ENCODE results near the gene MTMR10. TPM values are rescaled to one million over a fixed set of nuclear protein-coding genes. Genes with fewer than 3 reads are reported as not detected.

The MTMR10 gene
- total and polyA plus RNA-seq, 2 donors = 17.2 to 19.8 TPM

DNA sequence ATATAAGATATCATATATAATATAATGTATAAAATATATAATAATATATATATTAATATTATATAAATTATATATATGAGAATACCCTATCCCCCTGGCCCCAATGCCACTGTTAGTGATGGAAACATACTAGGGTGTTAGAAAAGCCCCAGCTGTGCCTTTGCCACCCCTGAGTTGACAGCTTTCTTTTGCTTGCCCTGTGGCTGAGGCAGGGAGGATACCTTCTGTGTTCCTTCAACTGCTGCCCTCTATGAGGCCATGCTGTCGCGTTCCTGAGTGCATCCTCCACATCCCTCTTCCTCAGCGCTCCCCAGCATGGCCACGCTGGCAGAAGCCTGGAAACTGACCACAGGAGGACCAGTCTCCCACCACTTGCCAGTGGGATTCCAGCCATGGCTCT is 61.4 kb downstream of the MTMR10 start:
- 99% methylated on average over 4 of the region's 4 CpGs for WGBS
- Histone ChIP-seq H3K27me3 (ENCODE audit: control insufficient read depth in 2 of 2, insufficient read depth in 1 of 2, low read length in 1 of 2) (no peaks in the 10 kb centered on the region), H3K4me1 (ENCODE audit: control insufficient read depth in 2 of 2, insufficient read depth in 2 of 2, low read length in 2 of 2) (no peaks in the 10 kb centered on the region), H3K27ac (ENCODE audit: low read depth in 1 of 2, low read length in 1 of 2) (no peak overlapping the region), H3K4me3 (ENCODE audit: low read length in 2 of 2) (no peak overlapping the region), H3K36me3 (ENCODE audit: control insufficient read depth in 2 of 2, insufficient read depth in 2 of 2, low read length in 1 of 2) (peaks cover 44 to 48% of the 10 kb centered on the region in 2 donors), H3K9me3 (ENCODE audit: control insufficient read depth in 2 of 2, insufficient read depth in 1 of 2, low read length in 1 of 2) (no peaks in the 10 kb centered on the region)
- DNase-seq (ENCODE audit: low read depth in 6 of 9, low spot score in 9 of 9) = no peak

DNA sequence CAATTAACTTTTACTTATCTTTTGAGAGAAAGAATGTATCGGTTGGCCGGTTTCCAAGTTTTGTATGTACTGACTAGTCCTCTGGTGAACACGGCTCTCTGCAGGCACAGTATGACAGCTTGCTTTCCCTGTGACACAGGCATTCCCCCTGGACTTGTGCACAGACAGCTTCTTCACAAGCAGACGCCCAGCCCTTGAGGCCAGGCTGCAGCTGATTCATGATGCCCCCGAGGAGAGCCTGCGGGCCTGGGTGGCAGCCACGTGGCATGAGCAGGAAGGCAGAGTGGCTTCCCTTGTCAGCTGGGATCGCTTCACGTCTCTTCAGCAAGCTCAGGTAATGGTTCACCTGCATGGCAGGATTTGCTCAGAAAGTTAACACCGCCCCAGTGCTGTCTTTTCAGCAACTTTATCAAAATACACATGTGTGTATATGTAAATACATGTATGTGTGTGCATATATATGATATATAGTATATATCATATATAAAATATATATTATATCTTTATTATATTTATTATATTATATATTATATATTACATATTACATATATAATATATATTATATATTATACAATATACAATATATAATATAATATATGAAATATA is 62.3 kb downstream of the MTMR10 start:
- WGBS = 97% methylated on average over 10 of the region's 10 CpGs
- peaks cover 46 to 56% of the 10 kb centered on the region in 2 donors for H3K36me3 ChIP-seq (ENCODE audit: control insufficient read depth in 2 of 2, insufficient read depth in 2 of 2, low read length in 1 of 2)

DNA sequence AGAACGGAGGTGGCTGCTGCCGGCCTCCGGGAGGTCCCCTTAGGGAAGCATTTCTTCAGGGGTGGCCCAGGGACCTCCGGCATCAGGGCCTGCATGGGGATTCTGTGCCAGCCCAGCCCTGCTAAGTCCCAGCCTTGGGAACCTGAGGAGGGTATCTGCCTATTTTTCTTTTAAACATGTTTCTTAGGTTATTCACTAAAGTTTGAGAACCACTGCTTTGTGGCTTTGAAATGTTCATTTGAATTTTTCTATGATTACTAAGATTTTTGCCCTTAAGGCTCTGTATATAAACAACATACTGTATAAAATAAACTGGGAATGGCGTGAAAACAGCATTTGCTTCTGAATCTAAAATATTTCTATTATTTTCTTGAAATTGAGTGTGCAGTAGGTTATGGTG is 63.4 kb downstream of the MTMR10 start:
- WGBS = 97% methylated on average over 5 of the region's 5 CpGs
- Histone ChIP-seq H3K4me3 (ENCODE audit: low read length in 2 of 2) (no peak overlapping the region), H3K9me3 (ENCODE audit: control insufficient read depth in 2 of 2, insufficient read depth in 1 of 2, low read length in 1 of 2) (no peaks in the 10 kb centered on the region), H3K27ac (ENCODE audit: low read depth in 1 of 2, low read length in 1 of 2) (no peak overlapping the region), H3K27me3 (ENCODE audit: control insufficient read depth in 2 of 2, insufficient read depth in 1 of 2, low read length in 1 of 2) (no peaks in the 10 kb centered on the region), H3K4me1 (ENCODE audit: control insufficient read depth in 2 of 2, insufficient read depth in 2 of 2, low read length in 2 of 2) (no peaks in the 10 kb centered on the region), H3K36me3 (ENCODE audit: control insufficient read depth in 2 of 2, insufficient read depth in 2 of 2, low read length in 1 of 2) (peaks cover 53 to 64% of the 10 kb centered on the region in 2 donors)
- DNase-seq (ENCODE audit: low read depth in 6 of 9, low spot score in 9 of 9) = no peak

More for the DNA sequence above, 62.3 kb downstream of the MTMR10 start:
- Histone ChIP-seq H3K9me3 (ENCODE audit: control insufficient read depth in 2 of 2, insufficient read depth in 1 of 2, low read length in 1 of 2) (no peaks in the 10 kb centered on the region), H3K27me3 (ENCODE audit: control insufficient read depth in 2 of 2, insufficient read depth in 1 of 2, low read length in 1 of 2) (no peaks in the 10 kb centered on the region), H3K4me3 (ENCODE audit: low read length in 2 of 2) (no peak overlapping the region), H3K27ac (ENCODE audit: low read depth in 1 of 2, low read length in 1 of 2) (no peak overlapping the region), H3K4me1 (ENCODE audit: control insufficient read depth in 2 of 2, insufficient read depth in 2 of 2, low read length in 2 of 2) (no peaks in the 10 kb centered on the region)
- no peak for DNase-seq (ENCODE audit: low read depth in 6 of 9, low spot score in 9 of 9)

DNA sequence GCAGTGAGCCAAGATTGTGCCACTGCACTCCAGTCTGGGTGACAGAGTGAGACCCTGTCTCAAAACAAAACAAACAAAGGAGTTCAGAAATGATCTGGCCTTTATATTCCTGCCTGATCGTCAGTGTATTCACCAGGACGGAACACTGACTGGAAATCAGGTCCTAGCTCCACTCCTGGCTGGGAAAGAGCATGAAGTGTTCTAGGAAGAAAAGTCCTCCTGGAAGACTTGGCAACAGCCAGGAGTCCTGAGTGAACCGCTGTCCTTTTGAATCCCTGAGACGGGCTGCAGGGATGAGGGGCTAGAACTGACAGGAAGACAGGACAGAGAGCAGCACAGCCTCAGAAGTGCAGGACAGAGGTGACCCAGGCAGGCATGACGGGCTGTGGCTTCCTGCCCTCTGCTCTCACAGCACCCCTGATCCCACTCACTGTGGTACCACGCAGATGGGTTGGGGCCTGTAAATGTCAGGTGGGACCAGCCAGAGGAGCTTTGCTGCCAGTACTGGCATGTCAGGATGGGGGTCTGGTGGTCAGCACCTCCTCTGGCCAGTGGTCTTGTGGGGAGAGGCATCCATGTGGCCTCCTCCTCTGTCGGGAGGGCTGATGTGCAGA is 64.2 kb downstream of the MTMR10 start:
- H3K27me3 ChIP-seq (ENCODE audit: control insufficient read depth in 2 of 2, insufficient read depth in 1 of 2, low read length in 1 of 2) = no peaks in the 10 kb centered on the region
- no peaks in the 10 kb centered on the region for H3K4me1 ChIP-seq (ENCODE audit: control insufficient read depth in 2 of 2, insufficient read depth in 2 of 2, low read length in 2 of 2)
- no peak overlapping the region for H3K27ac ChIP-seq (ENCODE audit: low read depth in 1 of 2, low read length in 1 of 2)
- peaks cover 60 to 72% of the 10 kb centered on the region in 2 donors for H3K36me3 ChIP-seq (ENCODE audit: control insufficient read depth in 2 of 2, insufficient read depth in 2 of 2, low read length in 1 of 2)
- no peak for DNase-seq (ENCODE audit: low read depth in 6 of 9, low spot score in 9 of 9)
- 96% methylated on average over 7 of the region's 7 CpGs for WGBS
- no peak overlapping the region for H3K4me3 ChIP-seq (ENCODE audit: low read length in 2 of 2)
- no peaks in the 10 kb centered on the region for H3K9me3 ChIP-seq (ENCODE audit: control insufficient read depth in 2 of 2, insufficient read depth in 1 of 2, low read length in 1 of 2)

DNA sequence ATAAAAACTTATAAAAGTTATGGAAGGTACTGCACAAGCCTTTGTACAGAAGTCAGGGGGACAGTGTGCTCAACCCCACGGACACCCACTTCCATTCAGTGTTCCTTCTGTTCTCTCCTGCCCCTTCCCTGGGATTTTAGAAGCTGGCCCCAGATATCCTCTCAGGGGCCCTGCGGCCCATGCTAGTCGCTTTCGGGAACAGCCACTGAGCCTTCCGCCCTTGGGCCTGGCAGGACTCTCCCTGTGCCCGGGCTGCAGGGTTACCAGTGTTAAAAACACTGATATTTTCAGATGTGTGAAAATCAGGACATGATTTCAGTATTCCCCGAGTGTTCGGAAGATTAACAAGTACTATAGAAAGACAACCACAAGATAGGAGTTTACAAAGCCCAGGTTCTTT is 65.3 kb downstream of the MTMR10 start:
- no peak for DNase-seq (ENCODE audit: low read depth in 6 of 9, low spot score in 9 of 9)
- H3K27me3 ChIP-seq (ENCODE audit: control insufficient read depth in 2 of 2, insufficient read depth in 1 of 2, low read length in 1 of 2) = no peaks in the 10 kb centered on the region
- no peaks in the 10 kb centered on the region for H3K9me3 ChIP-seq (ENCODE audit: control insufficient read depth in 2 of 2, insufficient read depth in 1 of 2, low read length in 1 of 2)
- peaks cover 67 to 76% of the 10 kb centered on the region in 2 donors for H3K36me3 ChIP-seq (ENCODE audit: control insufficient read depth in 2 of 2, insufficient read depth in 2 of 2, low read length in 1 of 2)
- over 99% methylated on average over 8 of the region's 8 CpGs for WGBS
- H3K4me1 ChIP-seq (ENCODE audit: control insufficient read depth in 2 of 2, insufficient read depth in 2 of 2, low read length in 2 of 2) = no peaks in the 10 kb centered on the region
- H3K27ac ChIP-seq (ENCODE audit: low read depth in 1 of 2, low read length in 1 of 2) = no peak overlapping the region
- no peak overlapping the region for H3K4me3 ChIP-seq (ENCODE audit: low read length in 2 of 2)

DNA sequence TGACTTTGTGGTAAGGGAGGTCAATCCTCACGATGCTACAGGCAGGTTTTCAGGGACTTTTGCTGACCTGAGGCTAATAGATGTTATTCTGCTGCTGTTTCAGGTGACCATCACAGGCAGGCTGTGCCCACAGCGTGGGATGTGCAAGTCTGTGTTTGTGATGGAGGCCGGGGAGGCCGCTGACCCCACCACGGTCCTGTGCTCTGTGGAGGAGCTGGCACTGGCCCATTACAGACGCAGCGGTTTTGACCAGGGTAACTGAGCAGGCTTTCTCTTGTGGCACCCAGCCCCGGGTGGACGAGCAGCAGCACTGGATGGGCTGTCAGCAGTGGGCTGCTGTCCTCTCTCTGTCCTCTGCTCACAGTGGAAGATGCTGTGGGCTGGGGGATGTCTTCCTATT is 65.7 kb downstream of the MTMR10 start:
- Histone ChIP-seq H3K9me3 (ENCODE audit: control insufficient read depth in 2 of 2, insufficient read depth in 1 of 2, low read length in 1 of 2) (no peaks in the 10 kb centered on the region), H3K4me3 (ENCODE audit: low read length in 2 of 2) (no peak overlapping the region), H3K27me3 (ENCODE audit: control insufficient read depth in 2 of 2, insufficient read depth in 1 of 2, low read length in 1 of 2) (no peaks in the 10 kb centered on the region), H3K4me1 (ENCODE audit: control insufficient read depth in 2 of 2, insufficient read depth in 2 of 2, low read length in 2 of 2) (no peaks in the 10 kb centered on the region), H3K27ac (ENCODE audit: low read depth in 1 of 2, low read length in 1 of 2) (no peak overlapping the region), H3K36me3 (ENCODE audit: control insufficient read depth in 2 of 2, insufficient read depth in 2 of 2, low read length in 1 of 2) (peaks cover 69 to 79% of the 10 kb centered on the region in 2 donors)
- no peak for DNase-seq (ENCODE audit: low read depth in 6 of 9, low spot score in 9 of 9)
- 99% methylated on average over 9 of the region's 9 CpGs for WGBS

DNA sequence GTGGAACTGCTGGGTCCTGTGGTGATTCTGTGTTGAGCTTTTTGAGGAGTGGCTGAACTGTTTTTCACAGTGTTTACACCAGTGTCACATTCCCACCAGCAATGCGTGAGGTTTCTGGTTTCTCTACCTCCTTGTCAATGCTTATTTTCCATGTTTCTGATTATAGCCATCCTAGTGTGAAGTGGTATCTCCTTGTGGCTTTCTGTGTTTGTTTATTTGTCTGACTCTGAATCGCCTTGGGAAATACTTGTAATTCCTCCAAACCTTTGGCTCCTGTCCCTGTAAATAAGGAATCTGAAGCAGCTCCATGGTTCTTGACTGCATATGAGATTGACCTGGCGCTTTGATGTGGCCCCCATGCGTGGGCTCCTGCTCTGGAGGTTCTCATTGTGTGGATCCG is 67.1 kb downstream of the MTMR10 start:
- H3K4me3 ChIP-seq (ENCODE audit: low read length in 2 of 2) = no peak overlapping the region
- no peak overlapping the region for H3K27ac ChIP-seq (ENCODE audit: low read depth in 1 of 2, low read length in 1 of 2)
- H3K4me1 ChIP-seq (ENCODE audit: control insufficient read depth in 2 of 2, insufficient read depth in 2 of 2, low read length in 2 of 2) = no peaks in the 10 kb centered on the region
- peaks cover 65 to 75% of the 10 kb centered on the region in 2 donors for H3K36me3 ChIP-seq (ENCODE audit: control insufficient read depth in 2 of 2, insufficient read depth in 2 of 2, low read length in 1 of 2)
- no peaks in the 10 kb centered on the region for H3K9me3 ChIP-seq (ENCODE audit: control insufficient read depth in 2 of 2, insufficient read depth in 1 of 2, low read length in 1 of 2)
- 95% methylated on average over 5 of the region's 5 CpGs for WGBS
- DNase-seq (ENCODE audit: low read depth in 6 of 9, low spot score in 9 of 9) = no peak
- no peaks in the 10 kb centered on the region for H3K27me3 ChIP-seq (ENCODE audit: control insufficient read depth in 2 of 2, insufficient read depth in 1 of 2, low read length in 1 of 2)

DNA sequence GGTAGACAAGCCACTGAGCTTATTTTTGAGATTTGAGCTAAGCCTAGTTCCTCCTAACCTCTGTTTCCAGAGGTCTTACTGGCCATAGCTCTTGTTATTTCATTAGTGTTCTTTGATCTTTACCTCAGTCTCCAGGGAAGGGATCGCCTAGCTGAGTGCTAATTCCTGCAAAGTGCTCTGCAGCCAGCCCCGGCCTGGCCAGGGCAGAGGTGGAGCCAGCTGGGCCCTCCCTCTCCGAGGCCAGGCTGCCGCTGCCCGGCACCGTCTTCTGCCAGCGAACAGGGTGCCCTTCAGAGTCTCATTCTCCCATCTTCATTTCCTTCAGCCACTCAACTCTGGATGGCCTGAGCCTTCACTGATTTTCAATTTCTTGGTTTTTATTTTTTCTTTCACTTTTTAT is 68.0 kb downstream of the MTMR10 start:
- no peak overlapping the region for H3K4me3 ChIP-seq (ENCODE audit: low read length in 2 of 2)
- no peaks in the 10 kb centered on the region for H3K4me1 ChIP-seq (ENCODE audit: control insufficient read depth in 2 of 2, insufficient read depth in 2 of 2, low read length in 2 of 2)
- no peak for DNase-seq (ENCODE audit: low read depth in 6 of 9, low spot score in 9 of 9)
- H3K27ac ChIP-seq (ENCODE audit: low read depth in 1 of 2, low read length in 1 of 2) = no peak overlapping the region
- H3K36me3 ChIP-seq (ENCODE audit: control insufficient read depth in 2 of 2, insufficient read depth in 2 of 2, low read length in 1 of 2) = peaks cover 56 to 66% of the 10 kb centered on the region in 2 donors
- H3K27me3 ChIP-seq (ENCODE audit: control insufficient read depth in 2 of 2, insufficient read depth in 1 of 2, low read length in 1 of 2) = no peaks in the 10 kb centered on the region
- WGBS = 96% methylated on average over 7 of the region's 7 CpGs
- H3K9me3 ChIP-seq (ENCODE audit: control insufficient read depth in 2 of 2, insufficient read depth in 1 of 2, low read length in 1 of 2) = no peaks in the 10 kb centered on the region

DNA sequence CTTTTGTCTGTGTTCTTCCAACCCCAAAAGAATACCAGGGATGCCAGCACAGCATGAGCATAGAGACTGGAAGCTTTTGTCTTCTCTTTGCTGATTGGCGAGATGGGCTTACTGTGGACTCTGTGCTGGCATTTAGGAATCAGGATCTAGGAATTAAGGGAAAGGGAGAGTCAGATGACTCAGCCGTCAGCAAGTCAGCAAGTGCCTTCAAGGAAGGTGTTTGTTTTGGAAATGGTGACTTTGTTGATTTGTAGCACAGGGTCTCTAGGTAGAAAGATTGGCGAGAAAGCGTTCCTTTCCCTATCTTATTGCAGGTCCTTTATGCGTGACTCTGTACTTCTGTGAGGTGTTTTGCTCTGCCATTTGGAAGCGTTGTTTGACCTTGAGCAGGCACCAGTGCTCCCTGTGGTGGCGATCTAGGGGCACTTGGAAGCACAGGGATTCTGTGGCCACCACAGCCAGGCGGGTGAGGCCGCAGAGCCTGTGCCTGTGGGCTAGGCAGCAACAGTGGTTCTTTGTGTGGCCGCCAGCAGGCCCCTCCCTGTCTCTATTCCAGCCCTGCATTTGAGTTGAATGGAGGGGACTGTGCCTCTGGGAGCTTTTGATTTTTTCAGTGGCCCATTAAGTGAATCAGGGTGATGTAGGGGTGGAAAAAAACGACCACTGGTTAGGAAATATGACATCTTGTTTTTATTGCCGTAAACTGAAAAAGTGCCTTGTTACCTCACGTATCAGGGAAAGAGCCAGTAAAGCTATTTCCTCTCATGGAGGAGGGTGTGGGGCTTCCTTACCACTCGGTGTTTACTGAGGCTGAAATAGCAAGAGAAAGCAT is 68.7 kb downstream of the MTMR10 start:
- Histone ChIP-seq H3K36me3 (ENCODE audit: control insufficient read depth in 2 of 2, insufficient read depth in 2 of 2, low read length in 1 of 2) (peaks cover 61 to 63% of the 10 kb centered on the region in 2 donors), H3K4me1 (ENCODE audit: control insufficient read depth in 2 of 2, insufficient read depth in 2 of 2, low read length in 2 of 2) (no peaks in the 10 kb centered on the region), H3K27me3 (ENCODE audit: control insufficient read depth in 2 of 2, insufficient read depth in 1 of 2, low read length in 1 of 2) (no peaks in the 10 kb centered on the region), H3K27ac (ENCODE audit: low read depth in 1 of 2, low read length in 1 of 2) (no peak overlapping the region), H3K4me3 (ENCODE audit: low read length in 2 of 2) (no peak overlapping the region), H3K9me3 (ENCODE audit: control insufficient read depth in 2 of 2, insufficient read depth in 1 of 2, low read length in 1 of 2) (no peaks in the 10 kb centered on the region)
- DNase-seq (ENCODE audit: low read depth in 6 of 9, low spot score in 9 of 9) = no peak
- WGBS = 95% methylated on average over 14 of the region's 14 CpGs

All from thymus (tissue), 11 donors.